Activated T-helper 1 cell treated with anti-CD3 and anti-CD28 coated beads, Interleukin-12 subunit alpha, Interleukin-12 subunit beta, Interleukin-2, Interleukin-4 antibody, amounts not matched to agents 30 ng/mL and 10 ng/mL and 1 ng/mL, durations not matched to agents 14 hours and 24 hours and 36 hours (primary cell): ENCODE results near the gene CD7. TPM values are rescaled to one million over a fixed set of nuclear protein-coding genes. Genes with fewer than 3 reads are reported as not detected.

ENCODE experiments used
- DNase-seq: peaks from one replicate; pipeline ENCODE4 v3.0.0; 2021; ENCODE audit warnings: low spot score
- H3K27ac Mint-ChIP-seq: one replicate; pipeline ENCODE4 v1.8.0; 2021; ENCODE audit warnings: mild to moderate bottlenecking, mixed read lengths
- H3K27me3 Mint-ChIP-seq: one replicate; pipeline ENCODE4 v1.8.0; 2022; ENCODE audit warnings: mild to moderate bottlenecking, moderate library complexity, mixed read lengths; ENCODE audit not compliant: insufficient read depth
- H3K36me3 Mint-ChIP-seq: one replicate; pipeline ENCODE4 v1.8.0; 2021; ENCODE audit warnings: low read depth, mixed read lengths
- H3K4me1 Mint-ChIP-seq: one replicate; pipeline ENCODE4 v1.8.0; 2021; ENCODE audit warnings: low read depth, mixed read lengths
- H3K4me3 Mint-ChIP-seq: one replicate; pipeline ENCODE4 v1.8.0; 2021; ENCODE audit warnings: mild to moderate bottlenecking, moderate library complexity, mixed read lengths
- H3K9me3 Mint-ChIP-seq: one replicate; pipeline ENCODE4 v1.8.0; 2021; ENCODE audit warnings: mixed read lengths
- intact Hi-C: fragments of 100-400 bp; cut with micrococcal nuclease; formaldehyde crosslinking; loops from one replicate; pipeline ENCODE4 v1.15.1; 2024
- total RNA-seq: library from RNA; stranded (reverse); gene quantifications from 2 replicates; pipeline ENCODE4 v1.2.3, GENCODE V29; 2022

The CD7 gene
- total RNA-seq, 1 donor from 2014 or later = 455 TPM

GRCh38 chr17:82342361-82343079, 25.1 kb upstream of the CD7 start:
- H3K36me3 Mint-ChIP-seq = peaks cover 1% of the 10 kb centered on the region
- no peak overlapping the region for H3K4me3 Mint-ChIP-seq
- intact Hi-C loops = no loop called here
- H3K9me3 Mint-ChIP-seq = no peaks in the 10 kb centered on the region
- H3K27me3 Mint-ChIP-seq = peaks cover 12% of the 10 kb centered on the region
- DNase-seq = no peak
- H3K27ac Mint-ChIP-seq = no peak overlapping the region
- H3K4me1 Mint-ChIP-seq = peaks cover 6% of the 10 kb centered on the region

- Mint-ChIP-seq H3K27me3 (peaks cover 10% of the 10 kb centered on the region), H3K9me3 (no peaks in the 10 kb centered on the region), H3K27ac (no peak overlapping the region), H3K36me3 (peaks cover 1% of the 10 kb centered on the region), H3K4me1 (peaks cover 19% of the 10 kb centered on the region), H3K4me3 (no peak overlapping the region)
- intact Hi-C loops = no loop called here
- DNase-seq = no peak
Measured at GRCh38 chr17:82339634-82340580, 22.5 kb upstream of the CD7 start.

GRCh38 chr17:82338858-82339633, 21.6 kb upstream of the CD7 start:
- Mint-ChIP-seq H3K9me3 (no peaks in the 10 kb centered on the region), H3K4me1 (peaks cover 25% of the 10 kb centered on the region), H3K4me3 (no peak overlapping the region), H3K27me3 (peaks cover 10% of the 10 kb centered on the region), H3K27ac (no peak overlapping the region), H3K36me3 (peaks cover 1% of the 10 kb centered on the region)
- DNase-seq = no peak
- intact Hi-C loops = no loop called here

- H3K4me3 Mint-ChIP-seq = peak overlapping the region; percentile 91
- H3K4me1 Mint-ChIP-seq = peaks cover 30% of the 10 kb centered on the region
- no peak for DNase-seq
- H3K36me3 Mint-ChIP-seq = no peaks in the 10 kb centered on the region
- intact Hi-C loops = no loop called here
- H3K27ac Mint-ChIP-seq = peak overlapping the region; percentile 91
- no peaks in the 10 kb centered on the region for H3K9me3 Mint-ChIP-seq
- H3K27me3 Mint-ChIP-seq = peaks cover 13% of the 10 kb centered on the region
Measured at GRCh38 chr17:82334622-82335394, 17.4 kb upstream of the CD7 start.

- Mint-ChIP-seq H3K4me1 (peaks cover 30% of the 10 kb centered on the region), H3K27ac (no peak overlapping the region), H3K27me3 (peaks cover 13% of the 10 kb centered on the region), H3K36me3 (no peaks in the 10 kb centered on the region), H3K9me3 (no peaks in the 10 kb centered on the region), H3K4me3 (peak overlapping the region; percentile 91)
- no peak for DNase-seq
- intact Hi-C loops = no loop called here
Measured at GRCh38 chr17:82334204-82334621, 16.8 kb upstream of the CD7 start.

GRCh38 chr17:82333279-82334171, 16.1 kb upstream of the CD7 start, which contains the start of gene SECTM1:
SECTM1 (minus strand) TSS chr17:82333766; CDS start chr17:82327240, 6,526 bp downstream.
- Mint-ChIP-seq H3K4me3 (peak within 1 kb of the TSS; percentile 91), H3K36me3 (no peaks in the 10 kb centered on the region), H3K4me1 (peaks cover 25% of the 10 kb centered on the region), H3K27me3 (peaks cover 10% of the 10 kb centered on the region), H3K27ac (peak within 1 kb of the TSS; percentile 18), H3K9me3 (no peaks in the 10 kb centered on the region)
- no peak for DNase-seq
- intact Hi-C loops = loop anchor here (1.0 kb wide), 1 partner anchor 35 kb away; no protein-coding TSS in a partner anchor

- DNase-seq = no peak
- H3K4me1 Mint-ChIP-seq = peaks cover 23% of the 10 kb centered on the region
- peaks cover 7% of the 10 kb centered on the region for H3K27me3 Mint-ChIP-seq
- H3K27ac Mint-ChIP-seq = peak overlapping the region; percentile 18
- intact Hi-C loops = loop anchor here (1.0 kb wide), 1 partner anchor 34 kb away; no protein-coding TSS in a partner anchor
- H3K9me3 Mint-ChIP-seq = no peaks in the 10 kb centered on the region
- no peaks in the 10 kb centered on the region for H3K36me3 Mint-ChIP-seq
- H3K4me3 Mint-ChIP-seq = peak overlapping the region; percentile 81
Measured at GRCh38 chr17:82332669-82333278, 15.4 kb upstream of the CD7 start.

- H3K36me3 Mint-ChIP-seq = no peaks in the 10 kb centered on the region
Measured at GRCh38 chr17:82331345-82331939, 14.0 kb upstream of the CD7 start.

GRCh38 chr17:82330322-82331239, 13.2 kb upstream of the CD7 start:
- Mint-ChIP-seq H3K27ac (peak overlapping the region; percentile 23), H3K4me3 (no peak overlapping the region), H3K9me3 (no peaks in the 10 kb centered on the region), H3K27me3 (peaks cover 7% of the 10 kb centered on the region), H3K36me3 (peaks cover 1% of the 10 kb centered on the region), H3K4me1 (peaks cover 17% of the 10 kb centered on the region)
- intact Hi-C loops = no loop called here
- DNase-seq = no peak

More at GRCh38 chr17:82331345-82331939, 14.0 kb upstream of the CD7 start:
- intact Hi-C loops = no loop called here
- Mint-ChIP-seq H3K4me3 (peak overlapping the region; percentile 49), H3K9me3 (no peaks in the 10 kb centered on the region), H3K4me1 (peaks cover 23% of the 10 kb centered on the region), H3K27me3 (peaks cover 7% of the 10 kb centered on the region), H3K27ac (no peak overlapping the region)
- no peak for DNase-seq

GRCh38 chr17:82329683-82330321, 12.4 kb upstream of the CD7 start:
- H3K27me3 Mint-ChIP-seq = peaks cover 7% of the 10 kb centered on the region
- H3K36me3 Mint-ChIP-seq = peaks cover 3% of the 10 kb centered on the region
- peaks cover 13% of the 10 kb centered on the region for H3K4me1 Mint-ChIP-seq
- DNase-seq = no peak
- no peak overlapping the region for H3K27ac Mint-ChIP-seq
- H3K4me3 Mint-ChIP-seq = no peak overlapping the region
- H3K9me3 Mint-ChIP-seq = no peaks in the 10 kb centered on the region
- intact Hi-C loops = no loop called here
